Calu3 (cell line): ENCODE data around the gene PPFIBP1. TPM values are rescaled to one million over a fixed set of nuclear protein-coding genes. Genes with fewer than 3 reads are reported as not detected.

Experiments used
- BruUV-seq: library from RNA; stranded (reverse); fragments of 400-500 nt; replicated peaks from 2 replicates; lab custom pipeline; 2021; lab: Mats Ljungman, UMichigan
- CTCF ChIA-PET: fragments of 300-600 bp; sonication (Branson Sonifier 250); formaldehyde crosslinking; loops from one replicate; lab custom pipeline; 2022; ENCODE audit warnings: antibody characterized with exemption; lab: Charles Lee
- DNase-seq: peaks from one replicate; pipeline ENCODE4 v3.0.0; 2022
- H3K27ac Mint-ChIP-seq: one replicate; pipeline ENCODE4 v1.8.0; 2022; ENCODE audit warnings: mixed read lengths; ENCODE audit not compliant: unreplicated experiment
- H3K27me3 Mint-ChIP-seq: one replicate; pipeline ENCODE4 v1.8.0; 2022; ENCODE audit warnings: mixed read lengths; ENCODE audit not compliant: unreplicated experiment
- H3K36me3 Mint-ChIP-seq: one replicate; pipeline ENCODE4 v1.8.0; 2022; ENCODE audit warnings: mild to moderate bottlenecking, moderate library complexity, mixed read lengths; ENCODE audit not compliant: insufficient read depth, unreplicated experiment
- H3K4me1 Mint-ChIP-seq: one replicate; pipeline ENCODE4 v1.8.0; 2022; ENCODE audit warnings: mild to moderate bottlenecking, low read depth, mixed read lengths; ENCODE audit not compliant: unreplicated experiment
- H3K4me3 Mint-ChIP-seq: one replicate; pipeline ENCODE4 v1.8.0; 2022; ENCODE audit warnings: mild to moderate bottlenecking, low read depth, moderate library complexity, mixed read lengths; ENCODE audit not compliant: unreplicated experiment
- H3K9me3 Mint-ChIP-seq: one replicate; pipeline ENCODE4 v1.8.0; 2022; ENCODE audit warnings: low read depth, mixed read lengths; ENCODE audit not compliant: unreplicated experiment
- CTCF ChIP-seq: fragments of 200-600 bp; IDR thresholded peaks from one replicate; pipeline ENCODE4 v1.8.0; 2022; ENCODE audit warnings: antibody characterized with exemption; ENCODE audit not compliant: unreplicated experiment
- intact Hi-C: fragments of 100-400 bp; cut with micrococcal nuclease; formaldehyde crosslinking; loops from one replicate; pipeline ENCODE4 v1.10.0; 2022; ENCODE audit not compliant: unreplicated experiment
- total RNA-seq: library from RNA; stranded (reverse); gene quantifications from 2 replicates; pipeline ENCODE4 v1.2.3, GENCODE V29; 2022

Gene PPFIBP1
- total RNA-seq, 1 experiment from 2014 or later, result 58.7 TPM

DNA sequence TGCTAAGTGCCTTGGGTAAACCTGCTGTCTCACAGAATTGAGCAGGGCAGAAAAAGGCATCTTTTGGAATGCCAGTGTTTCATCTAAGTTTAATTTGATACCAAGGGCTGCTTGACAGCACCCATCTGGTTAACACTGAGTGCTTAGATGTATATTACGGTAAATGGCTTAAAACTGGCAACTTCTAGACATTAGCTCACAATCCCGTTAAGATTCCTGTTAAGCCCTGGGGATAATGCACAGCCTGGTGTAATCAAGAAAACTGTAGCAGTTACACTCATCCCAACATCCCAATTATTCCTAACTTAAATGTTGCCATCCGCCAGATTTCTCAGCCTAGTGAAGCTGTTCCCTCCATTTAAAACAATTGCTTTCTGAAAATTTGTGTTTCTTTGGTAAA lies 29.9 kb downstream of the PPFIBP1 start:
- TF ChIP-seq CTCF, result no peak
- CTCF ChIA-PET, result no interaction called here
- no peaks in the 10 kb centered on the region for H3K9me3 Mint-ChIP-seq
- DNase-seq, result no peak
- no TSS peak for BruUV-seq
- H3K27me3 Mint-ChIP-seq, result no peaks in the 10 kb centered on the region
- H3K36me3 Mint-ChIP-seq, result peaks cover 15% of the 10 kb centered on the region
- H3K4me1 Mint-ChIP-seq, result peaks cover 42% of the 10 kb centered on the region
- intact Hi-C loops, result no loop called here
- H3K4me3 Mint-ChIP-seq, result no peak overlapping the region
- no peak overlapping the region for H3K27ac Mint-ChIP-seq

DNA sequence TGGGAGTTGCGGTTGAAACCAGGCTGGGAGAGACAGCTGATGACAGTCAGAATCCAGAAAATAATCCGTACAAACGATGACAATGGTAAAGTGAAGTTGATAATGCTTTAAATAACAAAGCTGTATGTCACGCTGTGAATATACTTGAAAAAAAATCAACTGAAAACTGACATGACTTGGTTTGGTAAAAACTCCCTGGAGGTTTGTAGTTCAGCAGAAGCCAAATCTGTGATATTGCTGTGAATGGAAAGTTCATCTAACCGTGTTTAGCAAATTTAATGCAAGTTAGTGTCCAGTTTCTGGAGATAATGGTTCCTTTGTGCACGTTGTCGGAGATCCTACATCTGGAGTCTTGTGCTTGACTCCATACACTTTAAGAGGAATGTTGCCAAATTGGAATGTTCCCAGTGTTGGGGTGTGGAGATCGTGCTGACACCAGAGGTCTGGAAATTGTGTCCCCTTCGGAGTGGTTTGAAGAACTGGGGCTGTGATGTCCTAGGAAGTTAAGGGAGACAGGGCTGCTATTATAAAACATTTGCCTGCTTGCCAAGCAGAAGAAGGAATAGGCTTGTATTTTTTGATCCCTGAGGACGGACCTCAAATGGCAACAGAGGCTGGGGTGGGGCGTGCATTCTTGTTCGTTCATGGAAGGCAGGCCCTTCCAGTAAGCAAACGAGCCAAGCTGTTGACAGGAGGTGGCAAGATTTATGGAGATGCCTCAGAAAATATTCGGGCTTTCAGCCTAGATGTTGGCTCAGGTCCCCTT lies 30.6 kb downstream of the PPFIBP1 start:
- peaks cover 9% of the 10 kb centered on the region for H3K36me3 Mint-ChIP-seq
- H3K27me3 Mint-ChIP-seq, result no peaks in the 10 kb centered on the region
- no peak for DNase-seq
- peaks cover 35% of the 10 kb centered on the region for H3K4me1 Mint-ChIP-seq
- H3K9me3 Mint-ChIP-seq, result no peaks in the 10 kb centered on the region
- intact Hi-C loops, result no loop called here
- no peak overlapping the region for H3K27ac Mint-ChIP-seq
- no peak overlapping the region for H3K4me3 Mint-ChIP-seq
- BruUV-seq, result no TSS peak
- no peak for TF ChIP-seq CTCF
- CTCF ChIA-PET, result no interaction called here

DNA sequence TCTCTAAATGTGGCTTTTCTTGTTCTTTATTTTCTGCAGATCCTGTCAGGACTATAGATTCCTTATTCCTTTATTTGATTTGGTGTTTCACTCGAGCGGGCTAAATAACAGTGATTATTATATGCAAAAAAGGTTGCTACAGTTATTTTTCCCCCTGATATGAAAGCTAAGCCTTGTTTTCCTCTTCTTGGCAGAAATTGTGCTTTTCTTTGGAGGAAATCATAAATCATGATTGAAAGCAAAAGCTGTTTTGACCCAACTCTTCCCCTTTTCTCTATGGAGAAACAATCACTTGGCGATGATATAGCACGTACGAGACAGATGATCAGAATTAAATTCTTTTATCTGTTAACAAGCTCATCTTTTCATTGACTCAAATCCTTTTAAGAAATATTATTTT lies 31.4 kb downstream of the PPFIBP1 start:
- H3K9me3 Mint-ChIP-seq, result no peaks in the 10 kb centered on the region
- DNase-seq, result no peak
- H3K36me3 Mint-ChIP-seq, result peaks cover 1% of the 10 kb centered on the region
- no TSS peak for BruUV-seq
- H3K27me3 Mint-ChIP-seq, result no peaks in the 10 kb centered on the region
- CTCF ChIA-PET, result interaction anchor here (0.5 kb wide), 1 partner anchor 330 kb away, joined by 4 read pairs; no protein-coding TSS in a partner anchor
- TF ChIP-seq CTCF, result no peak
- intact Hi-C loops, result no loop called here
- no peak overlapping the region for H3K27ac Mint-ChIP-seq
- peaks cover 28% of the 10 kb centered on the region for H3K4me1 Mint-ChIP-seq
- H3K4me3 Mint-ChIP-seq, result no peak overlapping the region

- CTCF ChIA-PET, result no interaction called here
- Mint-ChIP-seq H3K4me1 (peaks cover 23% of the 10 kb centered on the region), H3K27ac (no peak overlapping the region), H3K27me3 (no peaks in the 10 kb centered on the region), H3K4me3 (no peak overlapping the region), H3K9me3 (no peaks in the 10 kb centered on the region), H3K36me3 (no peaks in the 10 kb centered on the region)
- no peak for TF ChIP-seq CTCF
- no TSS peak for BruUV-seq
- intact Hi-C loops, result no loop called here
- no peak for DNase-seq
Measured at GRCh38 chr12:27555925-27556778, 32.1 kb downstream of the PPFIBP1 start.
